SK-N-SH (cell line): ENCODE results near the gene HSF4.

Source experiments
- CTCF ChIP-seq: fragments of 200-600 bp; sonication (generic); IDR thresholded peaks from 2 replicates; pipeline ENCODE4 v1.6.1; 2017; ENCODE audit warnings: antibody characterized with exemption, mild to moderate bottlenecking, moderate library complexity
- FOSL2 ChIP-seq: IDR thresholded peaks from 2 replicates; pipeline ENCODE4 v1.4.0; 2012; ENCODE audit warnings: low read depth, mild to moderate bottlenecking, moderate library complexity, borderline replicate concordance
- JUND ChIP-seq: IDR thresholded peaks from 2 replicates; pipeline ENCODE4 v1.4.0; 2012
- MAX ChIP-seq: IDR thresholded peaks from 2 replicates; pipeline ENCODE4 v1.4.0; 2012; ENCODE audit warnings: low read depth
- NRF1 ChIP-seq: IDR thresholded peaks from 2 replicates; pipeline ENCODE4 v1.6.1; 2012; ENCODE audit warnings: low read depth, mild to moderate bottlenecking, low read length
- REST ChIP-seq: IDR thresholded peaks from 2 replicates; pipeline ENCODE4 v1.6.1; 2012; ENCODE audit warnings: mild to moderate bottlenecking, low read depth, low read length, moderate library complexity
- TF ChIP-seq, protein P1 (sequence below): fragments of 150-350 bp; IDR thresholded peaks from 2 replicates; pipeline ENCODE4 v1.6.1; 2017; ENCODE audit warnings: antibody characterized with exemption, low read length, low read depth, borderline replicate concordance

- TF ChIP-seq CTCF (no peak), REST (no peak), FOSL2 (no peak), MAX (no peak), NRF1 (no peak), JUND (no peak)
- TF ChIP-seq, protein P1, sequence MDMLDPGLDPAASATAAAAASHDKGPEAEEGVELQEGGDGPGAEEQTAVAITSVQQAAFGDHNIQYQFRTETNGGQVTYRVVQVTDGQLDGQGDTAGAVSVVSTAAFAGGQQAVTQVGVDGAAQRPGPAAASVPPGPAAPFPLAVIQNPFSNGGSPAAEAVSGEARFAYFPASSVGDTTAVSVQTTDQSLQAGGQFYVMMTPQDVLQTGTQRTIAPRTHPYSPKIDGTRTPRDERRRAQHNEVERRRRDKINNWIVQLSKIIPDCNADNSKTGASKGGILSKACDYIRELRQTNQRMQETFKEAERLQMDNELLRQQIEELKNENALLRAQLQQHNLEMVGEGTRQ = no peak
These were observed 37.9 kb downstream of the HSF4 start for GRCh38 chr16:67202426-67202825.
